ENCODE results near the gene SEMA3A.

GRCh38 chr7:84003191-84003590, 191.4 kb downstream of the SEMA3A start:
- TF ChIP-seq CTCF (IDR thresholded peaks at IDR 0.05) (no peak), PREB (CRISPR knock-in tag; IDR thresholded peaks at IDR 0.05; ENCODE audit: borderline replicate concordance) (no peak), KAT7 (CRISPR knock-in tag; IDR thresholded peaks at IDR 0.05; ENCODE audit: borderline replicate concordance) (no peak), USF2 (CRISPR knock-in tag; IDR thresholded peaks at IDR 0.05) (no peak), CREM (CRISPR knock-in tag; IDR thresholded peaks at IDR 0.05) (no peak), MYBL2 (CRISPR knock-in tag; IDR thresholded peaks at IDR 0.05) (no peak), ATF3 (CRISPR knock-in tag; conservative IDR thresholded peaks at IDR 0.05) (no peak), MAX (CRISPR knock-in tag; IDR thresholded peaks at IDR 0.05) (no peak), JUN (CRISPR knock-in tag; IDR thresholded peaks at IDR 0.05) (no peak), ZNF512 (CRISPR knock-in tag; IDR thresholded peaks at IDR 0.05; ENCODE audit: borderline replicate concordance) (no peak), EMX1 (CRISPR knock-in tag; IDR thresholded peaks at IDR 0.05) (no peak)
